HEK293 (cell line): ENCODE data around the gene DDX17.
A peak's percentile ranks its signal among the peaks of the same experiment; 100 is the strongest.

Source experiments
- CTCF ChIP-seq: fragments of 450-650 bp; formaldehyde crosslinking; IDR thresholded peaks from 2 replicates; pipeline ENCODE4 v1.5.1; 2016; ENCODE audit warnings: missing biosample characterization, missing genetic modification characterization
- GLI2 ChIP-seq: fragments of 450-650 bp; formaldehyde crosslinking; IDR thresholded peaks from 2 replicates; pipeline ENCODE4; 2017; ENCODE audit warnings: missing biosample characterization, missing genetic modification characterization, low read depth, borderline replicate concordance
- KLF17 ChIP-seq: fragments of 450-650 bp; formaldehyde crosslinking; IDR thresholded peaks from 2 replicates; pipeline ENCODE4 v1.5.1; 2016; ENCODE audit warnings: missing biosample characterization, missing genetic modification characterization
- KLF7 ChIP-seq: fragments of 450-650 bp; formaldehyde crosslinking; IDR thresholded peaks from 2 replicates; pipeline ENCODE4 v1.5.1; 2016; ENCODE audit warnings: missing biosample characterization, missing genetic modification characterization, borderline replicate concordance
- PATZ1 ChIP-seq: fragments of 450-650 bp; formaldehyde crosslinking; IDR thresholded peaks from 2 replicates; pipeline ENCODE4 v1.5.1; 2016; ENCODE audit warnings: missing biosample characterization, missing genetic modification characterization
- PBX3 ChIP-seq: sonication (generic); formaldehyde crosslinking; IDR thresholded peaks from 2 replicates; pipeline ENCODE4 v1.8.1; 2022; ENCODE audit warnings: mild to moderate bottlenecking, moderate library complexity, missing genetic modification reagents
- PRDM1 ChIP-seq: fragments of 450-650 bp; formaldehyde crosslinking; IDR thresholded peaks from 2 replicates; pipeline ENCODE4; 2016; ENCODE audit warnings: missing biosample characterization, missing genetic modification characterization
- TRIM28 ChIP-seq: IDR thresholded peaks from 2 replicates; pipeline ENCODE4 v1.6.1; 2011; ENCODE audit warnings: low read length, control low read depth, borderline replicate concordance
- ZBTB17 ChIP-seq: fragments of 450-650 bp; formaldehyde crosslinking; IDR thresholded peaks from 2 replicates; pipeline ENCODE4 v1.5.1; 2016; ENCODE audit warnings: missing biosample characterization, missing genetic modification characterization
- ZBTB20 ChIP-seq: fragments of 450-650 bp; formaldehyde crosslinking; IDR thresholded peaks from 2 replicates; pipeline ENCODE4 v1.5.1; 2016; ENCODE audit warnings: missing biosample characterization, missing genetic modification characterization
- ZBTB8A ChIP-seq: fragments of 450-650 bp; formaldehyde crosslinking; IDR thresholded peaks from 2 replicates; pipeline ENCODE4 v1.5.1; 2016; ENCODE audit warnings: missing biosample characterization, missing genetic modification characterization
- ZFHX2 ChIP-seq: fragments of 450-650 bp; formaldehyde crosslinking; conservative IDR thresholded peaks from 2 replicates; pipeline ENCODE4 v1.5.1; 2016; ENCODE audit warnings: missing biosample characterization, missing genetic modification characterization
- ZNF114 ChIP-seq: fragments of 450-650 bp; formaldehyde crosslinking; IDR thresholded peaks from 2 replicates; pipeline ENCODE4 v1.5.0; 2017; ENCODE audit warnings: missing biosample characterization, missing genetic modification characterization
- ZNF146 ChIP-seq: fragments of 450-650 bp; formaldehyde crosslinking; IDR thresholded peaks from 2 replicates; pipeline ENCODE4 v1.5.1; 2016; ENCODE audit warnings: missing biosample characterization, missing genetic modification characterization
- ZNF19 ChIP-seq: fragments of 450-650 bp; formaldehyde crosslinking; IDR thresholded peaks from 2 replicates; pipeline ENCODE4; 2016; ENCODE audit warnings: missing biosample characterization, missing genetic modification characterization, low read depth
- ZNF2 ChIP-seq: fragments of 450-650 bp; formaldehyde crosslinking; IDR thresholded peaks from 2 replicates; pipeline ENCODE4 v1.5.1; 2016; ENCODE audit warnings: missing biosample characterization, missing genetic modification characterization
- ZNF24 ChIP-seq: fragments of 450-650 bp; formaldehyde crosslinking; IDR thresholded peaks from 2 replicates; pipeline ENCODE4 v1.5.1; 2016; ENCODE audit warnings: missing biosample characterization, missing genetic modification characterization
- ZNF280D ChIP-seq: fragments of 450-650 bp; formaldehyde crosslinking; IDR thresholded peaks from 2 replicates; pipeline ENCODE4 v1.5.1; 2016; ENCODE audit warnings: missing biosample characterization, missing genetic modification characterization
- ZNF335 ChIP-seq: fragments of 450-650 bp; formaldehyde crosslinking; conservative IDR thresholded peaks from 2 replicates; pipeline ENCODE4 v1.5.1; 2016; ENCODE audit warnings: missing biosample characterization, missing genetic modification characterization
- ZNF341 ChIP-seq: fragments of 450-650 bp; formaldehyde crosslinking; IDR thresholded peaks from 2 replicates; pipeline ENCODE4; 2016; ENCODE audit warnings: low read depth, missing biosample characterization, missing genetic modification characterization
- ZNF366 ChIP-seq: fragments of 450-650 bp; formaldehyde crosslinking; conservative IDR thresholded peaks from 2 replicates; pipeline ENCODE4 v1.5.1; 2016; ENCODE audit warnings: missing biosample characterization, missing genetic modification characterization
- ZNF501 ChIP-seq: fragments of 450-650 bp; formaldehyde crosslinking; IDR thresholded peaks from 2 replicates; pipeline ENCODE4 v1.5.1; 2016; ENCODE audit warnings: missing biosample characterization, missing genetic modification characterization
- ZNF548 ChIP-seq: fragments of 450-650 bp; formaldehyde crosslinking; IDR thresholded peaks from 2 replicates; pipeline ENCODE4 v1.5.1; 2016; ENCODE audit warnings: missing biosample characterization, missing genetic modification characterization
- ZNF558 ChIP-seq: fragments of 450-650 bp; formaldehyde crosslinking; IDR thresholded peaks from 2 replicates; pipeline ENCODE4 v1.5.1; 2016; ENCODE audit warnings: missing biosample characterization, missing genetic modification characterization
- ZNF600 ChIP-seq: fragments of 450-650 bp; formaldehyde crosslinking; IDR thresholded peaks from 2 replicates; pipeline ENCODE4 v1.5.1; 2016; ENCODE audit warnings: missing biosample characterization, missing genetic modification characterization
- ZNF629 ChIP-seq: fragments of 450-650 bp; formaldehyde crosslinking; IDR thresholded peaks from 2 replicates; pipeline ENCODE4 v1.5.1; 2017; ENCODE audit warnings: missing biosample characterization, missing genetic modification characterization
- ZNF791 ChIP-seq: fragments of 450-650 bp; formaldehyde crosslinking; IDR thresholded peaks from 2 replicates; pipeline ENCODE4 v1.5.1; 2016; ENCODE audit warnings: missing biosample characterization, missing genetic modification characterization
- ZSCAN4 ChIP-seq: fragments of 450-650 bp; formaldehyde crosslinking; IDR thresholded peaks from 2 replicates; pipeline ENCODE4 v1.5.1; 2017; ENCODE audit warnings: missing biosample characterization, missing genetic modification characterization
- ZXDB ChIP-seq: fragments of 450-650 bp; formaldehyde crosslinking; IDR thresholded peaks from 2 replicates; pipeline ENCODE4 v1.5.1; 2016; ENCODE audit warnings: missing biosample characterization, missing genetic modification characterization

DDX17 gene

GRCh38 chr22:38506118-38506962 is at the start of gene DDX17 (continued):
- TF ChIP-seq ZNF24 (tag by site-specific recombination) (0 out of 2 replicates have a peak, but pooled peaks have one; percentile 51), PATZ1 (tag by site-specific recombination) (peak; percentile 25; the same call in 1 of the 2 replicates), ZBTB8A (tag by site-specific recombination) (peak; percentile 81), ZNF600 (tag by site-specific recombination) (peak; percentile 37; the same call in 1 of the 2 replicates), ZNF629 (peak; percentile 82), ZNF19 (tag by site-specific recombination) (peak; percentile 77), ZBTB20 (peak; percentile 54), ZXDB (peak; percentile 74), TRIM28 (peak; percentile 67; the same call in 1 of the 2 replicates), ZSCAN4 (tag by site-specific recombination) (0 out of 2 replicates have a peak, but pooled peaks have one; percentile 11), CTCF (tag by site-specific recombination) (0 out of 2 replicates have a peak, but pooled peaks have one; percentile 30), KLF17 (tag by site-specific recombination) (peak; percentile 33; the same call in 1 of the 2 replicates), GLI2 (tag by site-specific recombination) (no peak), ZNF558 (tag by site-specific recombination) (0 out of 2 replicates have a peak, but pooled peaks have one; percentile 21), ZNF791 (tag by site-specific recombination) (no peak), ZNF501 (tag by site-specific recombination) (peak; percentile 74), ZNF366 (tag by site-specific recombination) (peak; percentile 52), ZNF114 (no peak), ZNF146 (0 out of 2 replicates have a peak, but pooled peaks have one; percentile 26), ZNF341 (tag by site-specific recombination) (peak; percentile 94), ZNF280D (tag by site-specific recombination) (peak; percentile 96; the same call in 1 of the 2 replicates), ZNF2 (0 out of 2 replicates have a peak, but pooled peaks have one; percentile 51), KLF7 (0 out of 2 replicates have a peak, but pooled peaks have one; percentile 30), PBX3 (CRISPR knock-in tag) (peak; percentile 69; the same call in 1 of the 2 replicates), ZNF548 (tag by site-specific recombination) (no peak), ZBTB17 (peak; percentile 72), ZNF335 (tag by site-specific recombination) (peak; percentile 92), PRDM1 (tag by site-specific recombination) (peak; percentile 76), ZFHX2 (tag by site-specific recombination) (peak; percentile 91)
